B cell (primary cell): ENCODE measurements around the gene SNAPC3. TPM values are rescaled to one million over a fixed set of nuclear protein-coding genes. Genes with fewer than 3 reads are reported as not detected.

Experiments used
- ATAC-seq: fragments of 200-7000 bp; cut with Tn5 transposase; one replicate; pipeline ENCODE4 v1.10.0; 2021; ENCODE audit warnings: low read depth, mild to moderate bottlenecking, moderate number of reproducible peaks, moderate library complexity
- CTCF ChIA-PET: fragments of 350-600 bp; sonication (Branson Sonifier 250); formaldehyde crosslinking; loops from one replicate; lab custom pipeline; 2021; ENCODE audit warnings: antibody characterized with exemption, inconsistent platforms; lab: Charles Lee
- POLR2A ChIA-PET: fragments of 350-600 bp; sonication (Branson Sonifier 250); formaldehyde crosslinking; loops from one replicate; lab custom pipeline; 2021; ENCODE audit warnings: antibody characterized with exemption; lab: Charles Lee
- DNase-seq: peaks from one replicate; pipeline ENCODE4 v3.0.0; 2013
- H2AFZ ChIP-seq: 2 replicates; pipeline ENCODE4 v1.6.1; 2012; ENCODE audit warnings: mild to moderate bottlenecking, low read depth, low read length; ENCODE audit not compliant: insufficient read depth, poor library complexity, severe bottlenecking
- H3K27ac ChIP-seq, 2 donors: 1 replicate in 1 of 2; 2 replicates in 1 of 2; pipeline ENCODE4 v1.5.1; 2012 to 2013; ENCODE audit warnings: low read length in 2 of 2, mild to moderate bottlenecking in 2 of 2, moderate library complexity in 1 of 2
- H3K27me3 ChIP-seq, 4 experiments: fragments of 200-600 bp in 1 of 4; sonication (generic) in 1 of 4; replicated peaks in 1 of 4; 1 replicate in 2 of 4; 2 replicates in 2 of 4; pipeline versions ENCODE4 v1.6.1 to v1.7.0; 2013 to 2016; ENCODE audit warnings: low read length in 3 of 4, mild to moderate bottlenecking in 2 of 4, mixed read lengths in 1 of 4, moderate library complexity in 1 of 4; ENCODE audit not compliant: insufficient read depth in 4 of 4, control insufficient read depth in 3 of 4; ENCODE audit errors: control extremely low read depth in 1 of 4
- H3K36me3 ChIP-seq, 2 experiments: replicated peaks in 1 of 2; 1 replicate in 1 of 2; 2 replicates in 1 of 2; pipeline versions ENCODE4 v1.6.1 to v1.7.1; 2013; ENCODE audit warnings: low read length in 1 of 2; ENCODE audit not compliant: insufficient read depth in 2 of 2, control insufficient read depth in 1 of 2; ENCODE audit errors: control extremely low read depth in 1 of 2, extremely low read depth in 1 of 2
- H3K4me1 ChIP-seq, 2 donors: fragments of 200-600 bp in 1 of 2; sonication (generic) in 1 of 2; 1 replicate in 1 of 2; 2 replicates in 1 of 2; pipeline versions ENCODE4 v1.5.1 to v1.6.1; 2013 to 2017; ENCODE audit warnings: low read length in 2 of 2; ENCODE audit not compliant: control insufficient read depth in 2 of 2, insufficient read depth in 2 of 2
- H3K4me2 ChIP-seq: replicated peaks from 2 replicates; pipeline ENCODE3; 2012; ENCODE audit warnings: mild to moderate bottlenecking, low read depth, low read length; ENCODE audit not compliant: poor library complexity, severe bottlenecking
- H3K4me3 ChIP-seq, 5 experiments: fragments of 200-600 bp in 1 of 5; sonication (generic) in 1 of 5; 1 replicate in 3 of 5; 2 replicates in 2 of 5; pipeline versions ENCODE4 v1.5.1 to v1.7.0; 2011 to 2016; ENCODE audit warnings: low read length in 4 of 5, mild to moderate bottlenecking in 4 of 5, low read depth in 2 of 5, control low read depth in 1 of 5, moderate library complexity in 1 of 5; ENCODE audit not compliant: insufficient read depth in 1 of 5; ENCODE audit errors: control extremely low read depth in 1 of 5, extremely low read depth in 1 of 5
- H3K79me2 ChIP-seq: fragments of 200-600 bp; sonication (generic); one replicate; pipeline ENCODE4 v1.6.0; 2016; ENCODE audit warnings: low read length; ENCODE audit not compliant: control insufficient read depth, insufficient read depth
- H3K9ac ChIP-seq: fragments of 200-600 bp; sonication (generic); 2 replicates; pipeline ENCODE4 v1.6.1; 2017; ENCODE audit warnings: mild to moderate bottlenecking, low read length, moderate library complexity
- H3K9me3 ChIP-seq, 3 donors: one replicate each; pipeline versions ENCODE4 v1.6.1 to v1.7.1; 2013; ENCODE audit warnings: low read length in 2 of 3; ENCODE audit not compliant: control insufficient read depth in 2 of 3, insufficient read depth in 1 of 3; ENCODE audit errors: control extremely low read depth in 1 of 3
- H4K20me1 ChIP-seq: 2 replicates; pipeline ENCODE4 v1.6.0; 2012; ENCODE audit warnings: mild to moderate bottlenecking, low read length; ENCODE audit not compliant: insufficient read depth, control insufficient read depth, poor library complexity, severe bottlenecking
- H3K27ac Mint-ChIP-seq: one replicate; pipeline ENCODE4 v1.8.0; 2021; ENCODE audit warnings: mixed read lengths
- H3K27me3 Mint-ChIP-seq: one replicate; pipeline ENCODE4 v1.8.0; 2021; ENCODE audit warnings: mixed read lengths
- H3K4me1 Mint-ChIP-seq: one replicate; pipeline ENCODE4 v1.8.0; 2021; ENCODE audit warnings: mixed read lengths
- H3K4me3 Mint-ChIP-seq: one replicate; pipeline ENCODE4 v1.8.0; 2021; ENCODE audit warnings: mixed read lengths
- H3K9me3 Mint-ChIP-seq: one replicate; pipeline ENCODE4 v1.8.0; 2022; ENCODE audit warnings: mixed read lengths; ENCODE audit not compliant: insufficient read depth
- CTCF ChIP-seq: fragments of 200-600 bp; IDR thresholded peaks from one replicate; pipeline ENCODE4 v1.8.0; 2022; ENCODE audit warnings: antibody characterized with exemption, mild to moderate bottlenecking
- EZH2 ChIP-seq: IDR thresholded peaks from 2 replicates; pipeline ENCODE4 v1.6.1; 2012; ENCODE audit warnings: borderline replicate concordance, low read depth, mild to moderate bottlenecking, moderate library complexity, low read length; ENCODE audit not compliant: insufficient read depth, poor library complexity, severe bottlenecking
- WGBS: methylation state at CpG from one replicate; pipeline ENCODE4 v1.1.5; 2013; ENCODE audit warnings: missing lambda C conversion rate; ENCODE audit not compliant: insufficient coverage; 5-methylcytosine and 5-hydroxymethylcytosine counted together
- intact Hi-C: fragments of 100-400 bp; cut with micrococcal nuclease; formaldehyde crosslinking; loops from one replicate; pipeline ENCODE4 v1.10.0; 2022
- polyA plus RNA-seq: library from polyadenylated mRNA; depleted of rRNA; stranded (reverse); fragments of >200 nt; gene quantifications from 2 replicates; pipeline ENCODE4 v1.2.3, GENCODE V29; 2012
- total RNA-seq, 2 donors: library from RNA; stranded (reverse); fragments of 120-200 nt in 1 of 2; gene quantifications; 1 replicate in 1 of 2; 2 replicates in 1 of 2; pipeline versions ENCODE4 v1.2.3 to v1.2.4, GENCODE V29; 2013 to 2022

Gene SNAPC3
- total and polyA plus RNA-seq, 2 donors (not counting 1 experiment from before 2014, with no cell fraction given), result 16.6 to 48.3 TPM

- no peaks in the 10 kb centered on the region for H3K36me3 ChIP-seq
- H3K9me3 Mint-ChIP-seq, result no peaks in the 10 kb centered on the region
- no peaks in the 10 kb centered on the region for H3K9me3 ChIP-seq
- no peaks in the 10 kb centered on the region for H3K4me1 ChIP-seq
- H3K27ac ChIP-seq, result no peak overlapping the region
- DNase-seq, result no peak
- intact Hi-C loops, result no loop called here
- no peak overlapping the region for H3K4me2 ChIP-seq
- H3K27me3 Mint-ChIP-seq, result no peaks in the 10 kb centered on the region
- H3K9ac ChIP-seq, result no peak overlapping the region
- H2AFZ ChIP-seq, result no peak overlapping the region
- CTCF ChIA-PET, result no interaction called here
- H3K27me3 ChIP-seq, result no peaks in the 10 kb centered on the region
- POLR2A ChIA-PET, result no interaction called here
- H3K4me3 ChIP-seq, result no peak overlapping the region
- H3K27ac Mint-ChIP-seq, result no peak overlapping the region
- no peak for TF ChIP-seq EZH2
- no peak for TF ChIP-seq CTCF
- H3K4me3 Mint-ChIP-seq, result no peak overlapping the region
- H3K79me2 ChIP-seq, result no peaks in the 10 kb centered on the region
- no peaks in the 10 kb centered on the region for H3K4me1 Mint-ChIP-seq
- H4K20me1 ChIP-seq, result no peaks in the 10 kb centered on the region
- ATAC-seq, result no peak
Observed at GRCh38 chr9:15389173-15389572, 33.5 kb upstream of the SNAPC3 start.

GRCh38 chr9:15389631-15390030 is 33.0 kb upstream of the SNAPC3 start:
- H3K79me2 ChIP-seq, result no peaks in the 10 kb centered on the region
- H3K4me3 ChIP-seq, result no peak overlapping the region
- no peak overlapping the region for H3K9ac ChIP-seq
- H3K27ac ChIP-seq, result no peak overlapping the region
- H3K9me3 Mint-ChIP-seq, result no peaks in the 10 kb centered on the region
- H3K36me3 ChIP-seq, result no peaks in the 10 kb centered on the region
- no peaks in the 10 kb centered on the region for H4K20me1 ChIP-seq
- H3K9me3 ChIP-seq, result no peaks in the 10 kb centered on the region
- H3K4me1 ChIP-seq, result no peaks in the 10 kb centered on the region
- no peak overlapping the region for H3K4me3 Mint-ChIP-seq
- H3K4me1 Mint-ChIP-seq, result no peaks in the 10 kb centered on the region
- TF ChIP-seq CTCF (no peak), EZH2 (no peak)
- H3K4me2 ChIP-seq, result no peak overlapping the region
- CTCF ChIA-PET, result no interaction called here
- no peaks in the 10 kb centered on the region for H3K27me3 ChIP-seq
- intact Hi-C loops, result no loop called here
- no peak overlapping the region for H2AFZ ChIP-seq
- DNase-seq, result no peak
- WGBS, result no CpG with 5 or more reads among the region's 4 CpGs
- POLR2A ChIA-PET, result no interaction called here
- no peaks in the 10 kb centered on the region for H3K27me3 Mint-ChIP-seq
- H3K27ac Mint-ChIP-seq, result no peak overlapping the region
- ATAC-seq, result no peak
